Putamen (tissue), 1 donor: ENCODE results near the gene RFX2.
"Not testable (repeated sequence)": the region's sequence is repeated elsewhere in the genome, so short reads cannot be mapped to it uniquely, and the experiment has no call there.

Experiments
- DNase-seq: peaks from one replicate; pipeline ENCODE4 v3.0.0-alpha.2; 2016; ENCODE audit warnings: low spot score

RFX2 gene

GRCh38 chr19:6110360-6110977 lies at the start of gene RFX2:
RFX2 (minus strand) TSS chr19:6110500; CDS start chr19:6047496, 63,004 bp downstream.
- peak; percentile 99 for DNase-seq

DNA sequence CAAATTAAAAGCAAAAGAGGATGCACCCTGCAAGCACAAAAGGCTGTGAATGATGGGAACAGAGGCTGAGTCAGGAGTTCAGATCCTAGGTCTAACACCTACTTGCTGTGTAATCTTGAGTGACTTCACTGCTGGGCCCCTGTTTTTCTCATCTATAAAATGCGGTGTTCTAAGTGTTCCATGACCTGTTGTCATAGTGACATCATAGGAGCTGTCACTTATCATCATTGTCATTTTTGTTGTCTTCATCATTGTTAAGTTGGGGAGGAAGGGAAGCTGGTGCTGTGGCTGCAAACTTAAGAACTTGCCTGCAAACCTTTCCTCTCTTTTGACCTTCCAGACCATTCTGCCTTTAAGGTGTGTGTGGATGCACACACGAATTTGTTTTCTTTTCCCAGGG lies 45.7 kb upstream of the RFX2 start:
- DNase-seq = no peak

- DNase-seq = no peak
Observed at GRCh38 chr19:6150289-6150688, 40.0 kb upstream of the RFX2 start.

GRCh38 chr19:6141217-6141616 lies 30.9 kb upstream of the RFX2 start:
- no peak for DNase-seq

DNA sequence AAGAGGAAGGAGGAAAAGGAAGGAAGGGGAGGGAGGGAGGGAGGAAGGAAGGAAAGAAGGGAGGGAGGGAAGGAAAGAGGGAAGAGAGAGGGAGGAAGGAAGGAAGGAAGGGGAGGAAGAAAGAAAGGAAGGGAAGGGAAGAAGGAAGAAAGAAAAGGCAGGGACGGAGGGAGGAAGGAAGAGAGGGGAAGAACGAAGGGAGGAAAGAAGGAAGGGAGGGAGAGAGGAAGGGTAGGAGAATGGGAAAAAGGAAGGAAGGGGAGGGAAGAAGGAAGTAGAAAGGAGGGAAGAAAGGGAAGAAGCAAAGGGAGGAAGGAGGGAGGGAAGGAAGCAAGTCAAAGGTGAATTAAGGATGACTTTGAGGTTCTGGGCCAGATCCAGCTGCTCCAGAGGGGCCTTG lies 28.2 kb upstream of the RFX2 start:
- DNase-seq = no peak

GRCh38 chr19:6138066-6138465 lies 27.8 kb upstream of the RFX2 start:
- DNase-seq = no peak

DNA sequence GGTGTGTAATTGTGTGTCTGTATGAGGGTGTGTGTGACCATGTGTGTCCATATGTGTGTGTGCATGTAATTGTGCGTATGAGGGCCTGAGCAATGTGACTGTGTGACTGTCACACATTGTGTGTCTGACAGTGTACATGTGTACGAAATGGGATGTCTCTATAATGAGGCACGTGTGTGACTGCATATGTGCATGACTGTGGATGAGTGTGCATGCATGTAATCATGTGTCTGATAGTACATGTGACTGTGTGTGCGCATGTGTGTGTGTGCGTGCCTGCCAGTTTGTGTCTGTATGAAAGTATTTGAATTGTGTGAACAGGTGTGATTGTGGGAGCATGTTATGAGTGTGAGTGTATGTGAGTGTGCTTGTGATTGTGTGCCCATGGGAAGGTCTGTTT lies 22.9 kb upstream of the RFX2 start:
- no peak for DNase-seq

- no peak for DNase-seq
Observed at GRCh38 chr19:6132482-6132881, 22.2 kb upstream of the RFX2 start.

DNA sequence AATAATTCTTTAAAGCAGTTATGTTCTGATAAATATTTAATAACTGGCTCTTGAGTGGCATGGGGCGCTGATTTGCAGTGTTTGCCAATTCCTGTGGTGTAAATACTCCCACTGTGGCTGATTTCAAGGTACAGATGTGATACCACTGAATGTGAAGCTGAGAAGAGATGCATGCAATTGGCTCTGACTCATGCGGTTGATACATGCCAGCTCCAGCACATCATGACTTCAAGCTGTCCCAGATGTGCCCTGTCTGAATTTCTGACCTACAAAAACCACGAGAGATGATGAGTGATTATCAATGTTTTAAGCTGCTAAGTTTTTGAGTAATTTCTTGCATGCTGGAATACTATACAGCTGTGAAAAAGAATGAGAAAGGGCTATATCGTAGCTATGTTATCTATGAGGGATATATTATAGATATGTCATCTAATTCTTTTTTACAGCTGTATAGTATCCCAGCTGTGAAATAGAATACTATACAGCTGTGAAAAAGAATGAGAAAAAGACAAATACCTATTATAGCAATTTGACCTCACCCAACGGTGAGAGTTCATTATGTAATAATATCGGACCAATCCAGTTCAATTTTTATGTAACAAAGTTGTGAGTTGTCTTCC lies 17.5 kb upstream of the RFX2 start:
- DNase-seq = no peak

DNA sequence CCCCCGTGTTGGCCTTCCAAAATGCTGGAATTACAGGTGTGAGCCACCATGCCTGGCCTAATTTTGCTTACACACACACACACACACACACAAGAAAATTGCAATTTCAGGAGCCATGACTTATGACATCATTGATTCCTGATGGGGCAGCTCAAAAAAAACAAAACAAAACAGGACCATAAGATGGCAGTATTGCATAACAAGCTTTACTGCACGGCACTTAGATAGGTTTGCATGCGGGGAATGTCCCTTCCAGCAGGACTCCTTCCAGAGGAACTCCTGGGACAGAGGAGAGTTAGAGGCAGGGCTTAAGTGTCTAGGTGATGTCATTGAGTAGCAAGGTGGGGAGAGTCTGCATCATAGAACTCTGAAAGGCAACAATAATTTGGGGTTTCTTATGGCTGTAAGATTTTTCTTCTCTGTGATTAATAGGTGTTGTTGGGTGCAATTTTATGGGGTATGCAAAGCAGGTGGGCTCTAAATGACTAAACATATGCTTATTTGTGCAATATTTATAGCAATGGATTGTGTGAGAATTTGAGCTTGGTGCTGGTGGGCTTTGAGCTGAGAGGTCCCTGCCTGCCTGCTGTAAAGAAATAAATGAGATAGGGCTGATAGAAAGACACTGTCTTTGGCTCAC lies 16.2 kb upstream of the RFX2 start:
- DNase-seq = no peak

DNA sequence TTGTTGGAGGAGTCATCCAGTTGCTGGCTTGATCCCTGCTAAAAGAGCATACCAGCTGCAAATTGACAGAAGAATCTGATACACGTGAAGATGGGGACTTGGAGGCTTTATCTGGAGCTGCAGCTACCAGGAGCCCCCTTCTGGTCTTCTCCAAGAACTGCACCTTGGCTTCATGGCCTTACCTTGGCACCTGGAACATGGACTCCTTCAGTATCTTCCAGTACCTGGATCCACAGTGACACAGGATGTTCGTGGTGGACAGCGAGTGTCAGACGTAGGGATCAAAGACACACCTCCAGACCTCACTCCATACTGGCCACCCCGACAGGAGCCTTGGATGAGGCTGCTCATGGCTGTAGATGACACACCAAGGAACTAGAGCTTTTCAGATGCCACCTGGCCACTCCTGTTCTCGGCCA lies 15.3 kb upstream of the RFX2 start:
- peak; percentile 36 for DNase-seq

- DNase-seq = no peak
Observed at GRCh38 chr19:6119031-6119430, 8.7 kb upstream of the RFX2 start.

DNA sequence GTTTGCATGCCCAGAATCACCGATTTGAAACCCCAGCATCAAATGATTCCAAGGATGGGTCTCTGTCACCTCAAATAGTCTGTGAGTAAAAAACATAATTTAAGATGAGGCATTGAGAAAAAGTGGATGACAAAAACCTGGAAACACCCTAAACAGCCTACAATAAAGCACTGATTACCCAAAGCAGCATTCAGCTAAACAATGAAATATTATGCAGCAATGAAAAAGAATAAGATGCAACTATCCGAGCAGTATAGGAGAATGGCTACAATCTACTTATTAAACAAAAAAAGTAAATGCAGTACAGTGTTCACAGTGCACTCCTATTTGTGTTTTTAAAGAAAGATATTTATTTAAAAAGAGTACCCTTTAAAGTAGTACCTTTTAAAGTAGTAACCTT lies 7.7 kb upstream of the RFX2 start:
- no peak for DNase-seq

GRCh38 chr19:6117534-6117933 lies 7.2 kb upstream of the RFX2 start:
- no peak for DNase-seq

DNA sequence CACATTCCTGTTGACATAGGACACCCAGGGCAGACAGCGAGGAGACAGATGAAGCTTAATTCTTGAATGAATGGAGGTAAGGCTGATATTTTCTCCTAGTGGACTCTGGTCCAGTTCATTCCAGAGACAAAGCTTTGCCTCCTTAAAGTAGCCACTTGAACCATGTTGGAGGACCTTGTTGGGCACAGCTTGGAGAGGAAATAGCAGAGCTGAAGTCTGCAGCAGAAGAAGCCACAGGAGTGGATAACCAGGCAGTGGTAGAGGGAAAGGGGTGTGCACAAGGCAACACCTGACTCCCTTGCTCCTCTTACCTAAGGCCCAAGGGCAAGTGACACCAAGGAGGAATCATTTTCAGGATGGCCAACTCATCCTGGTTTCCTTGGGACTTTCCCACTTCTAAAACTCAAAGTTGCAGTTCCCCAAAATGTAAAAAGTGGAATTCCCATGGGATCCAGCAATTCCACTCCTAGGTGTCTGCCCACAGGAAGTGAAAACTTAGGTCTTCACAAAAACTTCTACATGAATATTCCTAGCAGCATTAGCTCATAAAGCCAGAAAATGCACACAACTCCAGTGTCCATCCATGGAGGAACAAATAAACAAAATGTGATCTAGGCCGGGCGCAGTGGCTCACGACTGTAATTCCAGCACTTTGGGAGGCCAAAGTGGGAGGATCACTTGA lies 6.6 kb upstream of the RFX2 start:
- no peak for DNase-seq

- no peak for DNase-seq
Observed at GRCh38 chr19:6115992-6116391, 5.7 kb upstream of the RFX2 start.

DNA sequence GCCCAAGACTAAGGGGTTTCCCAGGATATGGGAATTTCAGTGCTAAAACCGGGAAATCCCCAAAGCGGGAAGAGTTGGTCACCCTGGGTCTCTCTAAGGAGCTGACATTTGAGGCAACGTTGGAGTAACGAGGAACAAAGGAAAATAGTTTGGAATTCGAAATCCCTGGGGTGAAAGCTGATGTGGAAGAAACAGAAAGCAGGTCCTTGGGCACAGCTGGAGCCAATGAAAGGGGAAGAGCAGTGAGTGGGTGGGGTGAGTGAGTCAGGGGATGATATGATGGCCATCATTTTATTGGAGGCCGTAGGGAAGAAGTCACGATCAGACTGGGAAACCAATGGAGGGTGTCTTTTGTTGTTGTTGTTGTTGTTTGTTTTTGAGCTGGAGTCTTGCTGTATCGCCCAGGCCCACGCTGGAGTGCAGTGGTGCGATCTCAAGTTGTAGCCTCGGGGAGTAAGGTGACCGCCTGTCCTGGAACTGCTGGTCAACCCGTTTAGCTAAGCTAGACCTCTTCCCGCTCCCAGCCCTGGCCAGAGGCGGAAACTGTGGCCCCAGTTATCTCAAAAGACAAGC lies 3.4 kb upstream of the RFX2 start:
- DNase-seq = no peak

DNA sequence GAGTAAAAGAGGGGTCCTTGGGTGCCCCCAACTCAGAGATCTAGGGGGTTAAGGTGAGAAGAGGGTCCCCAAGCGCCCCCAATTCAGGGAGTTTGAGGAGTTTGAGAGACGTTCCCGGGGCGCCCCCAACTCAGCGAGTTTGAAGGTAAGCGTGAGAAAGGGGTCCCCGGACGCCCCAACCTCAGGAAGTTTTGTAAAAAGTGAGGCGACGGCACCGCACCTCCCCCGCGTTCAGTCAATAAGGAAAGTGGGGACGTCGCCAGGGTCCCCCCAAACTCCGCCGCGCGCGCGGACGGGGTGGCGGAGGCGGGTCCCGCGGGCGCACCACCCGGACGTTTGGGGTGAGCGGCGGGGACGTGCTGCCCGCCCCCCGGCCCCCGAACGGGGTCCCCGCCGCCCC lies 353 bp downstream of the RFX2 start:
- DNase-seq = no peak

DNA sequence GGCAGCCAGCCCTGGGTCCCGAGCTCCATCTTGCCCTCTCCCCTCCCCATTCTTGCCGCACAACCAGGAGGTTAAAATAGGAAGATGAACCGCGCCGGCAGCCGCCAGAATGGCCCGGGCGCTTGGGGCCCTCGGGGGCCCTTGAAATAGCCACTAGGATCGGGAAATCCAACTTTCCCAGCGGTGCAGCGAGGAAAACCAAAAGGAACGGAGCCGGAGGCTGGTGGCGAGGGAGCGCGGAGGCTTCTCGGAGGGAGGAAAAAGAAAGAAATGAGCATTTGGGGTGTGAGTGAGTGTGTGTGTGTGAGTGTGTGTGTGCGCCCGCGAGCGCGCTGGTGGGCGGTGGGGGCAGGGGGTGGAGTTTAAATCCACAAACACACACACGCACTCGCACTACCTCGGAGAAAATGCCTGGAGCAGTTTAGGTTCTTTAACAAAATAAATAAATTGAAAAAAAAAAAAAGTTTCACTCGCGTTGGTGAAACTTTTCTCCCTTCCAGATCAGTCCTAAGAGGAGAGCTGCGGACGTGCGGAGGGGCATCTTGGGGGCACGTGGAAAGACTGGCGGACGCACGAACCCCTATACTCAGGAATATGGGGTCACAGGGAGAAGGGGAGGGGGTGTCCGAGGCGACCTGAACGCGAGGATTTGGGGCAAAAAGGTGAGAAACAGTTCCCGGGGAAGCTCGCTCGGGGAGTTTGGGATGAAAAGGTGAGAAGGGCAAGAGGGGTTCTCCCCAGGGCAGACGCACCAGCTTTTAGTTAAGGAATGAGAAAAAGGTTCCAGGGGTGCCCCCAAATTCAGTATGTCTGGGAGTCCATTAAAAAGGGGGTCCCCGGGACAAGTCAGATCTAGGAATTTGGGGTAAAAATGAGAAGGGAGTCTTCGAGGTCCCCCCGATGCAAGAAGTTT lies 1.3 kb downstream of the RFX2 start:
- no peak for DNase-seq

DNA sequence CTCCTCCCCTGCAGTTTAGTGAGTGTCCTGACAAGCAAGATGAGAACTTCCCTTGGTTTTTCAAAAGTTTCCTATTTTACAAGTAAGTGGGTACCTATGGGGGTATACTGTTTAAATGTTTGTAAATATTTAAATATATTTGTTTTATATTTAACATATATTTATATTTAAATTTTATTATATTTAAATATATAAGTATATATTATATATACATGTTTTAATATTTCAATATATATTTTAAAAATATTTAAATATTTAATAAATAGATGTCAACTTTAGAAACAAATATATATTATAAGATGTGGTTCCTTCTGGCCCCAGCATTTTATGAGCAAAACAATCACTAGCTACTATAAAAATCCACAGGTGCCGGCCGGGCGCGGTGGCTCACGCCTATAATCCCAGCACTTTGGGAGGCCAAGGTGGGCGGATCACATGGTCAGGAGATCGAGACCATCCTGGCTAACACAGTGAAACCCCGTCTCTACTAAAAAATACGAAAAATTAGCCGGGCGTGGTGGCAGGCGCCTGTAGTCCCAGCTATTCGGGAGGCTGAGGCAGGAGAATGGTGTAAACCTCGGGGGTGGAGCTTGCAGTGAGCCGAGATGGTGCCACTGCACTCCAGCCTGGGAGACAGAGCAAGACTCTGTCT lies 3.5 kb downstream of the RFX2 start:
- not testable (repeated sequence) for DNase-seq

DNA sequence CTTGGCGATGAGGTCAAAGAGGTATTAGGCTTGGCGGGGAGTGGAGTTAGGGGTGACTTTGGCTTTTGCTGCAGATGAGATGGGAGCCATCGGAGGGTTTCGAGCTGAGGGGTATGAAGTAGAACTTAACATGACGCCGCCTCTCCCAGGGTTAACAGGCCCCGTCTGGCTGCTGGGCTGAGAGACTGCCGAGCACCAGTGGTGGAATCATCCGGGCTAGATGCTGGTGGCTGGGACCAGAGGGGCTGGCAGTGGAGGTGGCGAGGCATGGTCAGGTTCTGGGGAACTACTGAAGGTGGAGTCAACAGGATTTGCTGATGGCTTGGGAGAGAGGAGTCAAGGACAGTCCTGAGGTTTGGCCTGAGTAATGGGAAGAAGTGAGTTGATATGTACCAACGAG lies 4.9 kb downstream of the RFX2 start:
- no peak for DNase-seq
